Gastrocnemius medialis (tissue), 4 donors: ENCODE results near the gene HMX2. TPM values are rescaled to one million over a fixed set of nuclear protein-coding genes. Genes with fewer than 3 reads are reported as not detected.

Experiments used
- ATAC-seq, 2 donors: fragments of 150-250 bp; one replicate each; pipeline ENCODE4 v1.9.1; 2016
- DNase-seq, 2 donors: peaks; one replicate each; pipeline ENCODE4 v3.0.0-alpha.2; 2019
- H3K27ac ChIP-seq, 4 donors: fragments of 200-600 bp; sonication (generic); 1 replicate in 1 of 4; 2 replicates in 3 of 4; pipeline ENCODE4 v1.5.1; 2016 to 2018; ENCODE audit warnings: mild to moderate bottlenecking in 2 of 4, moderate library complexity in 1 of 4
- H3K27me3 ChIP-seq, 3 donors: fragments of 200-600 bp; sonication (generic) in 2 of 3; 1 replicate in 1 of 3; 2 replicates in 2 of 3; pipeline versions ENCODE4 v1.5.1 to v1.6.0; 2016 to 2019; ENCODE audit warnings: mild to moderate bottlenecking in 1 of 3, moderate library complexity in 1 of 3
- H3K36me3 ChIP-seq, 2 donors: fragments of 200-600 bp; sonication (generic) in 1 of 2; one replicate each; pipeline ENCODE4 v1.5.1; 2017 to 2018
- H3K4me1 ChIP-seq, 2 donors: fragments of 200-600 bp; sonication (generic) in 1 of 2; one replicate each; pipeline ENCODE4 v1.5.1; 2016 to 2017; ENCODE audit warnings: mild to moderate bottlenecking in 2 of 2
- H3K4me3 ChIP-seq, 4 donors: fragments of 200-600 bp; sonication (generic) in 3 of 4; 1 replicate in 1 of 4; 2 replicates in 3 of 4; pipeline ENCODE4 v1.5.1; 2016 to 2019; ENCODE audit warnings: mild to moderate bottlenecking in 2 of 4
- H3K9me3 ChIP-seq, 3 donors: fragments of 200-600 bp; sonication (generic) in 2 of 3; 1 replicate in 1 of 3; 2 replicates in 2 of 3; pipeline ENCODE4 v1.5.1; 2016 to 2019
- POLR2A ChIP-seq, 2 donors: fragments of 450-650 bp; IDR thresholded peaks; one replicate each; pipeline ENCODE4 v1.6.1; 2017; ENCODE audit warnings: antibody characterized with exemption in 2 of 2, mild to moderate bottlenecking in 2 of 2, moderate library complexity in 2 of 2
- in situ Hi-C, 4 donors: fragments of 200-750 bp; cut with MboI; loops; one replicate each; pipeline versions ENCODE4 v1.15.0 to v1.8.0; 2017; ENCODE audit warnings: low sequenced_read_pairs in 4 of 4
- intact Hi-C: fragments of 100-400 bp; cut with DNase I; formaldehyde crosslinking; loops from one replicate; pipeline ENCODE4 v1.15.1; 2023; ENCODE audit warnings: low total_unique reads
- total RNA-seq, 4 donors: library from RNA; depleted of rRNA; stranded (reverse); fragments of >200 nt; gene quantifications; one replicate each; pipeline versions ENCODE4 v1.1.0 to v1.2.3, GENCODE V29; 2016
- TF ChIP-seq, protein P1 (sequence below), 5 experiments: fragments of 450-650 bp in 3 of 5; fragments of 200-600 bp in 2 of 5; sonication (generic) in 2 of 5; IDR thresholded peaks in 4 of 5; conservative IDR thresholded peaks in 1 of 5; 1 replicate in 4 of 5; 2 replicates in 1 of 5; pipeline ENCODE4 v1.5.1; 2016 to 2019; ENCODE audit warnings: antibody characterized with exemption in 5 of 5, mild to moderate bottlenecking in 3 of 5, moderate library complexity in 3 of 5

The HMX2 gene
- total RNA-seq, 4 donors from 2014 or later, result not detected

DNA sequence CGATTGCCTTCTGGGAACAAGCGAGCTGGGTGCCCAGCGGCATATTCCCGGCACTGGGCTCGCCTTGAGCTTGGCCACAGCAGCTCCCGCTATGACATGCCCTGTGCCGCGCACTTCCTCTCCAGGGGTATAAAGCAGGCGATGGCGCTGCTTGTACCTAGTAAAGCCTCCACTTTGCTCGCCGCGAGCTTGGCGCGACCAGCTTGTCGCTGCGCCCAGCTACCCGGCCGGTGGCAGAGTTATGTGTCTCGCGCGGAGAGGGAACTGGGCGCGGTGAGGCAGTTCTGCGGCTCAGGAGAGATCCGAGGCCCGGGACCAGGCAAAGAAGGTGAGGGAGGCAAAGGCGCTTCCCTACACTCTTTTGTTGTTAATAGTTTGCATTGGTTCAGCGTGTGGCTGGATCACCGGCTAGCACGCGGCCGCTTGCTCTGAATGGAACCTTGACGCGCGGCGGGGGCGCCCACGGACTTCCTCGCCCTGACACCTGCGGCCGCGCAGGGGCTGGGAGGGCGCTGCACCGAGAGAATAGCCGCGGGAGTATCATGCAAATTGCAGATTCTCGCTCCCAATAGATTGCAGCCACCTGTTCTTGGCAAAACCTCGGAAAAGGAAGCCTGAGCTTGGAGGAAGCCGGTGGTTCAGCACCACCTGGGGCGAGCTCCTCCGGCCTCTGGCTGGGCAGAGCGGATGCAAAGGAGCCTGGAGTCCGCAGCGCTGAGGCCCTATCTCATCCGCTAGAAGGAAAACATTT lies 3.2 kb downstream of the HMX2 start:
- in situ Hi-C loops, result loop anchor here in 2 of 4 donors (10.0 to 25.0 kb wide), 3 partner anchors 136 to 189 kb away; partner anchors contain the start of genes C10orf88 (in 1 of the 2) and PSTK (in 1 of the 2)

DNA sequence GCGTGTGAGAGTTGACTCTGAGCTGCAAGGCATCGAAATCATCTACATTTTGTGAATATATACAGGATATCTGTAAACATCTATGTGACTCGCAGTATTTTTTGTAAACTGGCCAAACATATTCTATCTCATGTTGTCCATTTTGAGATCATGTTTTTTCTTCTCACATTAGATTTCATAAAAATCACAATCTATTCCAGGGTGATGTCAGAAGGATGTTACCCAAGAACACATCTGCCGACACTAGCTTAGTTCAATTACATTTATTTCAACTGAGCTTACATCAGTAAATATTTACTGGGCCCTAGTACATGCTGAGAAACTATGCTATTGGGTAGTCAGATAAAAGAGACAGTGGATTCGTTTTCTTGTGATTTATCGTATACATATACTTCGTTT lies 3.8 kb downstream of the HMX2 start:
- ATAC-seq, result no peak
- in situ Hi-C loops, result loop anchor here in 2 of 4 donors (10.0 to 25.0 kb wide), 3 partner anchors 137 to 189 kb away; partner anchors contain the start of genes C10orf88 (in 1 of the 2) and PSTK (in 1 of the 2)
- intact Hi-C loops, result loop anchor here (2.0 to 5.0 kb wide), 2 partner anchors 19 to 199 kb away; partner anchors contain the start of gene C10orf88

More for the DNA sequence above, 3.2 kb downstream of the HMX2 start:
- H3K36me3 ChIP-seq, result no peaks in the 10 kb centered on the region
- H3K9me3 ChIP-seq, result no peaks in the 10 kb centered on the region
- intact Hi-C loops, result loop anchor here (5.0 kb wide), 1 partner anchor 199 kb away; the partner anchor contains the start of gene C10orf88
- peaks cover 70 to 74% (median 73%) of the 10 kb centered on the region in 3 donors for H3K27me3 ChIP-seq
- H3K27ac ChIP-seq, result no peak overlapping the region
- ATAC-seq (no peak), DNase-seq (no peak)
- peaks cover 25 to 44% of the 10 kb centered on the region in 2 donors for H3K4me1 ChIP-seq
- H3K4me3 ChIP-seq, result peak overlapping the region in 3 of 4 donors; percentile 27 to 49 (median 30)
- TF ChIP-seq POLR2A (IDR thresholded peaks at IDR 0.05), result no peak
- TF ChIP-seq, protein P1, sequence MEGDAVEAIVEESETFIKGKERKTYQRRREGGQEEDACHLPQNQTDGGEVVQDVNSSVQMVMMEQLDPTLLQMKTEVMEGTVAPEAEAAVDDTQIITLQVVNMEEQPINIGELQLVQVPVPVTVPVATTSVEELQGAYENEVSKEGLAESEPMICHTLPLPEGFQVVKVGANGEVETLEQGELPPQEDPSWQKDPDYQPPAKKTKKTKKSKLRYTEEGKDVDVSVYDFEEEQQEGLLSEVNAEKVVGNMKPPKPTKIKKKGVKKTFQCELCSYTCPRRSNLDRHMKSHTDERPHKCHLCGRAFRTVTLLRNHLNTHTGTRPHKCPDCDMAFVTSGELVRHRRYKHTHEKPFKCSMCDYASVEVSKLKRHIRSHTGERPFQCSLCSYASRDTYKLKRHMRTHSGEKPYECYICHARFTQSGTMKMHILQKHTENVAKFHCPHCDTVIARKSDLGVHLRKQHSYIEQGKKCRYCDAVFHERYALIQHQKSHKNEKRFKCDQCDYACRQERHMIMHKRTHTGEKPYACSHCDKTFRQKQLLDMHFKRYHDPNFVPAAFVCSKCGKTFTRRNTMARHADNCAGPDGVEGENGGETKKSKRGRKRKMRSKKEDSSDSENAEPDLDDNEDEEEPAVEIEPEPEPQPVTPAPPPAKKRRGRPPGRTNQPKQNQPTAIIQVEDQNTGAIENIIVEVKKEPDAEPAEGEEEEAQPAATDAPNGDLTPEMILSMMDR (IDR thresholded peaks at IDR 0.05 in 4 of 5, conservative IDR thresholded peaks at IDR 0.05 in 1 of 5), result no peak

DNA sequence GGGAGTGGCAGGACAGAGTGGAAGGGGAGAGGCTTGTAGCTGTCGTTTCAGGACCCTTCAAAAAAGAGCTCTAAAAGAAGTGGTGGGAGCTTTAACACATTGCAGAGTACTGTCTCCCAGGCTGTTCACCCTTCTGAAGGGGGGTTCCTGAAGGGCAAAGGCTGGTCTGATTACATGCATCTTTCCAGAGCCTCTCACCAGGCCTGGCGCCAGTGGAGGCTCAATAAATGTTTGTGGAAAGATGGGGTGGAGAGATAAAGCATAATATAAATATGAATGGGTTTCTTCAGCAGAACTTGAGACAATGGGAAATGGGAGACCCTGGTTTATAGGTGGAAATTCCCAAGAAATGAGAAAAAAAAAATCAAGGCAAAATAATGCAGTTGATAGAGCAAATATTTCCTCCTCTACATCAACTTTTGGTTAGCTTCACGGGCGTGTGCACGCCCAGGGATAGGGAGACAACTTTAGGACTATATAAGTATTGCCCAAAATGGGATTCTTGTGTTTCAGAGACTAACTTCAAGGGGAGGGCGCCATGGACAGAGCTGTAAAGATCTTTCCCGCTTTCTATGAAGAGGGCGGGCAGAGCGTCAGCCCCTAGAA lies 5.7 kb downstream of the HMX2 start:
- Histone ChIP-seq H3K36me3 (peaks cover 0 to 23% of the 10 kb centered on the region in 2 donors), H3K9me3 (no peaks in the 10 kb centered on the region), H3K27me3 (peaks cover 46 to 50% (median 48%) of the 10 kb centered on the region in 3 donors), H3K4me1 (peaks cover 32 to 34% of the 10 kb centered on the region in 2 donors), H3K4me3 (peak overlapping the region in 3 of 4 donors; percentile 2 to 88 (median 16)), H3K27ac (no peak overlapping the region)
- intact Hi-C loops, result loop anchor here (1.0 to 5.0 kb wide), 5 partner anchors 21 to 779 kb away; partner anchors contain the start of genes C10orf88, IKZF5, PLEKHA1 and PSTK
- TF ChIP-seq, protein P1 (IDR thresholded peaks at IDR 0.05 in 4 of 5, conservative IDR thresholded peaks at IDR 0.05 in 1 of 5), result no peak
- DNase-seq (no peak), ATAC-seq (no peak)
- in situ Hi-C loops, result loop anchor here in 2 of 4 donors (10.0 to 25.0 kb wide), 3 partner anchors 139 to 191 kb away; partner anchors contain the start of genes C10orf88 (in 1 of the 2) and PSTK (in 1 of the 2)

More for the DNA sequence above, 3.8 kb downstream of the HMX2 start:
- Histone ChIP-seq H3K27me3 (peaks cover 65 to 68% (median 67%) of the 10 kb centered on the region in 3 donors), H3K4me1 (peaks cover 25 to 42% of the 10 kb centered on the region in 2 donors), H3K36me3 (peaks cover 0 to 4% of the 10 kb centered on the region in 2 donors), H3K27ac (no peak overlapping the region), H3K9me3 (no peaks in the 10 kb centered on the region), H3K4me3 (peak overlapping the region in 1 of 4 donors; percentile 49)
- TF ChIP-seq POLR2A (IDR thresholded peaks at IDR 0.05), result no peak
- TF ChIP-seq, protein P1 (IDR thresholded peaks at IDR 0.05 in 4 of 5, conservative IDR thresholded peaks at IDR 0.05 in 1 of 5), result no peak
- DNase-seq, result no peak

DNA sequence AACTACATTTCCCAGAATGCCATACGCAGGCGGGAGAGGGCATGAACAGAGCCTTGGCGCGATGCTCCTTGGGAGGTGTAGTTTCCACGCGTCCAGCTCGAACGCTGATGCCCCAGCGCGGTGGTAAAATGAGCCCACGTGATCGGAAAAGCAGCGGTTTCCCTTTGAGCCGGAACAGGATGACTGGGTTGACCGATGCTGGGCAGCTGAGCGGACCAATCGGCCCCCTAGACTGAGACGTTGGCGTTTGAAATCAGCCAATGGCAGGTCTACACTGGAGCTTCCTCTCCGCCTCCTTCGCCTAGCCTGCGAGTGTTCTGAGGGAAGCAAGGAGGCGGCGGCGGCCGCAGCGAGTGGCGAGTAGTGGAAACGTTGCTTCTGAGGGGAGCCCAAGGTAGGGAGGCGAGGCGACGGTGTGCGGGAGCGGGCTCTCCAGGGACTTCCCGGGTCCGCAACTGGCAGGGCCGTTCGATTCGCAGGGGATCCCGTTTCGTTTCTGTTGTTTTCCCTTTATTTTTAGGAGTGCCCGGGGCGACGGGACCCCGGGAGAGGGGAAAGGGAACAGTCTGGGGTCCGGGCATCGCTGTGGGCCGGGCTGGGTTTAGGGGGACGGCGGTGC lies 6.3 kb downstream of the HMX2 start, which contains the start of gene BUB3:
TSS of gene BUB3 (plus strand) at position 311 of the 619 bp plus-strand sequence. CDS start 516 bp downstream, outside the sequence.
- ATAC-seq (peak; percentile 99), DNase-seq (peak; percentile 98 to 99)
- peaks cover 32 to 34% of the 10 kb centered on the region in 2 donors for H3K4me1 ChIP-seq
- H3K36me3 ChIP-seq, result peaks cover 0 to 23% of the 10 kb centered on the region in 2 donors
- peak within 1 kb of the TSS; percentile 81 to 90 (median 86) for H3K27ac ChIP-seq
- H3K27me3 ChIP-seq, result peaks cover 40 to 44% (median 42%) of the 10 kb centered on the region in 3 donors
- peak within 1 kb of the TSS; percentile 68 to 99 (median 90) for H3K4me3 ChIP-seq
- intact Hi-C loops, result loop anchor here (1.0 to 5.0 kb wide), 4 partner anchors 146 to 779 kb away; partner anchors contain the start of genes C10orf88, IKZF5, PLEKHA1 and PSTK
- H3K9me3 ChIP-seq, result no peaks in the 10 kb centered on the region
- in situ Hi-C loops, result loop anchor here in 2 of 4 donors (10.0 to 25.0 kb wide), 3 partner anchors 139 to 192 kb away; partner anchors contain the start of genes C10orf88 (in 1 of the 2) and PSTK (in 1 of the 2)
- TF ChIP-seq, protein P1 (IDR thresholded peaks at IDR 0.05 in 4 of 5, conservative IDR thresholded peaks at IDR 0.05 in 1 of 5), result peak in 3 of 5 experiments; percentile 32 to 53 (median 40)
- peak; percentile 72 to 76 for TF ChIP-seq POLR2A (IDR thresholded peaks at IDR 0.05)
